H9 (cell line): ENCODE results near the gene MIER2. TPM values are rescaled to one million over a fixed set of nuclear protein-coding genes. Genes with fewer than 3 reads are reported as not detected.

ENCODE experiments used
- DNase-seq: peaks from one replicate; pipeline ENCODE4 v3.0.0-alpha.2; 2017
- H2AFZ ChIP-seq: one replicate; pipeline ENCODE4 v1.6.1; 2013; ENCODE audit warnings: mild to moderate bottlenecking, low read length, control low read depth, moderate library complexity
- H2AK5ac ChIP-seq: 2 replicates; pipeline ENCODE4 v1.6.1; 2013; ENCODE audit warnings: low read length, control low read depth, mixed read lengths; ENCODE audit not compliant: insufficient read length
- H2BK120ac ChIP-seq: one replicate; pipeline ENCODE4 v1.6.1; 2013; ENCODE audit warnings: low read depth, mild to moderate bottlenecking, low read length, control low read depth, inconsistent platforms; ENCODE audit not compliant: poor library complexity, severe bottlenecking
- H2BK12ac ChIP-seq: 2 replicates; pipeline ENCODE4 v1.6.1; 2013; ENCODE audit warnings: low read length, control low read depth, mixed read lengths, low read depth; ENCODE audit not compliant: insufficient read length
- H2BK15ac ChIP-seq: 2 replicates; pipeline ENCODE4 v1.6.1; 2013; ENCODE audit warnings: low read depth, low read length, control low read depth
- H2BK20ac ChIP-seq: one replicate; pipeline ENCODE4 v1.6.1; 2013; ENCODE audit warnings: low read depth, mild to moderate bottlenecking, low read length, control low read depth, inconsistent platforms; ENCODE audit not compliant: poor library complexity, severe bottlenecking
- H2BK5ac ChIP-seq: 2 replicates; pipeline ENCODE4 v1.6.1; 2013; ENCODE audit warnings: low read length, control low read depth, mixed read lengths; ENCODE audit not compliant: insufficient read length
- H3K14ac ChIP-seq: 2 replicates; pipeline ENCODE4 v1.6.1; 2013; ENCODE audit warnings: low read length, control low read depth; ENCODE audit not compliant: insufficient read depth
- H3K18ac ChIP-seq: 2 replicates; pipeline ENCODE4 v1.6.1; 2013; ENCODE audit warnings: low read depth, mild to moderate bottlenecking, mixed read lengths, low read length, control low read depth; ENCODE audit not compliant: insufficient read length
- H3K23ac ChIP-seq: 2 replicates; pipeline ENCODE4 v1.6.1; 2013; ENCODE audit warnings: low read length, control low read depth, mixed read lengths, low read depth; ENCODE audit not compliant: insufficient read length
- H3K23me2 ChIP-seq: 2 replicates; pipeline ENCODE4 v1.6.1; 2013; ENCODE audit warnings: low read depth, mild to moderate bottlenecking, mixed read lengths, low read length, control low read depth; ENCODE audit not compliant: insufficient read length, poor library complexity, severe bottlenecking
- H3K27ac ChIP-seq: 2 replicates; pipeline ENCODE4 v1.5.1; 2013; ENCODE audit warnings: low read length, control low read depth, mixed read lengths, low read depth; ENCODE audit not compliant: insufficient read length
- H3K27me3 ChIP-seq: 2 replicates; pipeline ENCODE4 v1.6.1; 2013; ENCODE audit warnings: low read length, control low read depth, inconsistent platforms; ENCODE audit not compliant: insufficient read depth
- H3K4ac ChIP-seq: 2 replicates; pipeline ENCODE4 v1.6.1; 2013; ENCODE audit warnings: low read depth, mild to moderate bottlenecking, control low read depth, inconsistent platforms, low read length, moderate library complexity
- H3K4me1 ChIP-seq: 2 replicates; pipeline ENCODE4 v1.6.1; 2013; ENCODE audit warnings: low read length, control low read depth, inconsistent platforms; ENCODE audit not compliant: insufficient read depth
- H3K4me2 ChIP-seq: 2 replicates; pipeline ENCODE4 v1.6.1; 2013; ENCODE audit warnings: low read length, control low read depth, mixed read lengths; ENCODE audit not compliant: insufficient read length, insufficient read depth
- H3K56ac ChIP-seq: 2 replicates; pipeline ENCODE4 v1.6.1; 2013; ENCODE audit warnings: low read depth, mild to moderate bottlenecking, mixed read lengths, low read length, control low read depth; ENCODE audit not compliant: insufficient read length
- H3K79me1 ChIP-seq: 2 replicates; pipeline ENCODE4 v1.6.1; 2013; ENCODE audit warnings: low read depth, mild to moderate bottlenecking, moderate library complexity, low read length, control low read depth, inconsistent platforms; ENCODE audit not compliant: insufficient read depth, poor library complexity, severe bottlenecking
- H3K79me2 ChIP-seq: 2 replicates; pipeline ENCODE4 v1.6.1; 2013; ENCODE audit warnings: low read length, control low read depth, inconsistent platforms; ENCODE audit not compliant: insufficient read depth
- H3K9ac ChIP-seq: 2 replicates; pipeline ENCODE4 v1.6.1; 2013; ENCODE audit warnings: low read length, control low read depth, mixed read lengths; ENCODE audit not compliant: insufficient read length; ENCODE audit errors: extremely low read depth
- H3K9me3 ChIP-seq: one replicate; pipeline ENCODE4 v1.6.1; 2013; ENCODE audit warnings: low read depth, low read length, inconsistent platforms; ENCODE audit not compliant: control insufficient read depth
- H3T11ph ChIP-seq: one replicate; pipeline ENCODE4 v1.6.1; 2013; ENCODE audit warnings: mild to moderate bottlenecking, low read length, control low read depth, inconsistent platforms
- H4K20me1 ChIP-seq: one replicate; pipeline ENCODE4 v1.6.1; 2013; ENCODE audit not compliant: control insufficient read depth, insufficient read length, insufficient read depth
- H4K5ac ChIP-seq: 2 replicates; pipeline ENCODE4 v1.6.1; 2013; ENCODE audit warnings: low read depth, mild to moderate bottlenecking, mixed read lengths, low read length, control low read depth; ENCODE audit not compliant: insufficient read length
- H4K8ac ChIP-seq: replicated peaks from 2 replicates; pipeline ENCODE4 v1.6.1; 2013; ENCODE audit warnings: low read length, control low read depth, mixed read lengths, low read depth; ENCODE audit not compliant: insufficient read length
- H4K91ac ChIP-seq: 2 replicates; pipeline ENCODE4 v1.6.1; 2013; ENCODE audit warnings: low read depth, mild to moderate bottlenecking, moderate library complexity, mixed read lengths, low read length, control low read depth; ENCODE audit not compliant: insufficient read length
- H3K27ac Mint-ChIP-seq, 3 experiments: 2 replicates in 2 of 3; 3 replicates in 1 of 3; pipeline ENCODE4 v1.8.0; 2020 to 2021; ENCODE audit warnings: mixed read lengths in 3 of 3, mild to moderate bottlenecking in 1 of 3, moderate library complexity in 1 of 3
- H3K27me3 Mint-ChIP-seq: 2 replicates; pipeline ENCODE4 v1.8.0; 2021; ENCODE audit warnings: low read depth, mild to moderate bottlenecking, moderate library complexity, mixed read lengths
- H3K36me3 Mint-ChIP-seq, 3 experiments: 2 replicates in 2 of 3; 3 replicates in 1 of 3; pipeline ENCODE4 v1.8.0; 2020 to 2021; ENCODE audit warnings: low read depth in 3 of 3, mixed read lengths in 3 of 3; ENCODE audit not compliant: insufficient read depth in 1 of 3
- H3K4me1 Mint-ChIP-seq, 2 experiments: 2 replicates each; pipeline ENCODE4 v1.8.0; 2020; ENCODE audit warnings: mixed read lengths in 2 of 2
- H3K4me3 Mint-ChIP-seq, 2 experiments: 2 replicates in 1 of 2; 3 replicates in 1 of 2; pipeline ENCODE4 v1.8.0; 2020 to 2021; ENCODE audit warnings: mild to moderate bottlenecking in 2 of 2, mixed read lengths in 2 of 2, moderate library complexity in 1 of 2
- H3K9me3 Mint-ChIP-seq, 2 experiments: 2 replicates in 1 of 2; 3 replicates in 1 of 2; pipeline ENCODE4 v1.8.0; 2020; ENCODE audit warnings: mild to moderate bottlenecking in 2 of 2, mixed read lengths in 2 of 2, moderate library complexity in 1 of 2
- CTCF ChIP-seq: fragments of 200-600 bp; sonication (generic); conservative IDR thresholded peaks from 3 replicates; pipeline ENCODE4 v1.8.0; 2021; ENCODE audit warnings: antibody characterized with exemption, mild to moderate bottlenecking
- WGBS: extraction: QIAGEN DNeasy Blood & Tissue Kit; methylation state at CpG from one replicate; pipeline ENCODE4 v1.1.7; 2013; ENCODE audit warnings: missing lambda C conversion rate, low lambda C conversion rate, mixed read lengths; ENCODE audit not compliant: insufficient read length; ENCODE audit errors: extremely low coverage; 5-methylcytosine and 5-hydroxymethylcytosine counted together
- total RNA-seq: library from RNA; stranded (reverse); gene quantifications from 2 replicates; pipeline ENCODE4 v1.2.1, GENCODE V29; 2021

Gene MIER2
- total RNA-seq, 1 experiment from 2014 or later, result 60.5 TPM

- Mint-ChIP-seq H3K4me3 (no peak overlapping the region), H3K36me3 (peaks cover 0 to 9% (median 5%) of the 10 kb centered on the region in 3 experiments; a peak in 3 of 7 replicates), H3K9me3 (peaks cover 20 to 23% of the 10 kb centered on the region in 2 experiments), H3K4me1 (peaks cover 46 to 48% of the 10 kb centered on the region in 2 experiments), H3K27ac (peak overlapping the region in 1 of 3 experiments; percentile 85; a peak in 1 of 7 replicates), H3K27me3 (peaks cover 33% of the 10 kb centered on the region)
- no peak for DNase-seq
- Histone ChIP-seq H3K27me3 (no peaks in the 10 kb centered on the region), H3K4me2 (no peak overlapping the region), H2AFZ (no peak overlapping the region), H3T11ph (no peak overlapping the region), H3K23me2 (no peaks in the 10 kb centered on the region), H3K56ac (no peak overlapping the region), H2BK15ac (no peak overlapping the region), H2BK5ac (no peak overlapping the region), H4K8ac (no peak overlapping the region), H2BK12ac (no peak overlapping the region), H3K27ac (no peak overlapping the region), H2AK5ac (no peak overlapping the region), H4K20me1 (no peaks in the 10 kb centered on the region), H3K4me1 (no peaks in the 10 kb centered on the region), H3K14ac (no peak overlapping the region), H4K5ac (no peak overlapping the region), H3K23ac (no peak overlapping the region), H3K79me2 (no peaks in the 10 kb centered on the region), H2BK120ac (no peak overlapping the region), H2BK20ac (no peak overlapping the region), H3K9me3 (peaks cover 5% of the 10 kb centered on the region), H3K9ac (no peak overlapping the region), H4K91ac (no peak overlapping the region), H3K79me1 (no peaks in the 10 kb centered on the region), H3K4ac (no peak overlapping the region), H3K18ac (no peak overlapping the region)
- WGBS, result no CpG with 5 or more reads among the region's 12 CpGs
- TF ChIP-seq CTCF, result no peak
Observed at GRCh38 chr19:389935-390289, 45.3 kb upstream of the MIER2 start.
